HL-60 (cell line): ENCODE data around the gene SLC22A23.

Experiments
- DNase-seq, 2 experiments: peaks; one replicate each; pipeline ENCODE4 v3.0.0-alpha.2; 2010 to 2020; ENCODE audit warnings: low read depth in 1 of 2, low spot score in 1 of 2
- H3K27ac ChIP-seq: fragments of 250-450 bp; sonication (Bioruptor Pico); replicated peaks from 2 replicates; pipeline ENCODE4 v1.5.1; 2020; ENCODE audit warnings: mild to moderate bottlenecking, moderate library complexity
- H3K27me3 ChIP-seq: fragments of 250-450 bp; sonication (Bioruptor Pico); 2 replicates; pipeline ENCODE4 v1.5.1; 2021; ENCODE audit warnings: mild to moderate bottlenecking, moderate library complexity; ENCODE audit not compliant: insufficient read depth, poor library complexity, severe bottlenecking
- H3K4me3 ChIP-seq: replicated peaks from 2 replicates; pipeline ENCODE4 v1.5.1; 2011; ENCODE audit warnings: mild to moderate bottlenecking, control low read depth, low read length; ENCODE audit not compliant: insufficient read depth
- CTCF ChIP-seq: IDR thresholded peaks from one replicate; pipeline ENCODE4 v1.5.1; 2011; ENCODE audit warnings: low read length, control low read depth, inconsistent platforms; ENCODE audit not compliant: insufficient read depth
- GABPA ChIP-seq: IDR thresholded peaks from 2 replicates; pipeline ENCODE4 v1.6.1; 2012; ENCODE audit warnings: low read depth
- POLR2AphosphoS5 ChIP-seq: IDR thresholded peaks from 2 replicates; pipeline ENCODE4 v1.6.1; 2012; ENCODE audit warnings: low read depth
- SPI1 ChIP-seq: IDR thresholded peaks from 2 replicates; pipeline ENCODE4 v1.6.1; 2012; ENCODE audit warnings: low read depth, mild to moderate bottlenecking, borderline replicate concordance
- TF ChIP-seq, protein P1 (sequence below): IDR thresholded peaks from 2 replicates; pipeline ENCODE4 v1.6.1; 2012; ENCODE audit warnings: low read depth; ENCODE audit not compliant: insufficient replicate concordance

The SLC22A23 gene

DNA sequence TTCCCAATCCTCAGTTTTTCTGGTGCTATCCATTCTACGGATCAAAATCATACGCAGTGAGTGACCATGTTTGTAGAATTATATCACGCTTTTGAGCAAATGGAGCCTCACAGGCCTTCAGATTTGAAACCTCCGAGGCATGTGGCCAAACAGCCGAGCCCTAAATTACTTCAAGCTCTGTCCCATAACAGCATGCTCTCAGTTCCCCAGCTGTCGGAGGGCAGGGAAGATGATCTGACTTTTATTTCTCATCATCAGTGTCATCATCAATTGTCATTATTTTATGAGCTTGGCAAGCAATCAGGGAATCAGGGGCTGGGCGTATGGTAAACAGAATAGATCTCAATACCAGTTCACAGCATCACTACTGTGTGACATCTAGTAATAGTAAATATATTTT, 124.9 kb downstream of the SLC22A23 start:
- H3K4me3 ChIP-seq: no peak overlapping the region
- no peak overlapping the region for H3K27ac ChIP-seq
- H3K27me3 ChIP-seq: peaks cover 2% of the 10 kb centered on the region
- no peak for DNase-seq
- TF ChIP-seq CTCF (no peak), GABPA (no peak), POLR2AphosphoS5 (no peak)
- TF ChIP-seq, protein P1, sequence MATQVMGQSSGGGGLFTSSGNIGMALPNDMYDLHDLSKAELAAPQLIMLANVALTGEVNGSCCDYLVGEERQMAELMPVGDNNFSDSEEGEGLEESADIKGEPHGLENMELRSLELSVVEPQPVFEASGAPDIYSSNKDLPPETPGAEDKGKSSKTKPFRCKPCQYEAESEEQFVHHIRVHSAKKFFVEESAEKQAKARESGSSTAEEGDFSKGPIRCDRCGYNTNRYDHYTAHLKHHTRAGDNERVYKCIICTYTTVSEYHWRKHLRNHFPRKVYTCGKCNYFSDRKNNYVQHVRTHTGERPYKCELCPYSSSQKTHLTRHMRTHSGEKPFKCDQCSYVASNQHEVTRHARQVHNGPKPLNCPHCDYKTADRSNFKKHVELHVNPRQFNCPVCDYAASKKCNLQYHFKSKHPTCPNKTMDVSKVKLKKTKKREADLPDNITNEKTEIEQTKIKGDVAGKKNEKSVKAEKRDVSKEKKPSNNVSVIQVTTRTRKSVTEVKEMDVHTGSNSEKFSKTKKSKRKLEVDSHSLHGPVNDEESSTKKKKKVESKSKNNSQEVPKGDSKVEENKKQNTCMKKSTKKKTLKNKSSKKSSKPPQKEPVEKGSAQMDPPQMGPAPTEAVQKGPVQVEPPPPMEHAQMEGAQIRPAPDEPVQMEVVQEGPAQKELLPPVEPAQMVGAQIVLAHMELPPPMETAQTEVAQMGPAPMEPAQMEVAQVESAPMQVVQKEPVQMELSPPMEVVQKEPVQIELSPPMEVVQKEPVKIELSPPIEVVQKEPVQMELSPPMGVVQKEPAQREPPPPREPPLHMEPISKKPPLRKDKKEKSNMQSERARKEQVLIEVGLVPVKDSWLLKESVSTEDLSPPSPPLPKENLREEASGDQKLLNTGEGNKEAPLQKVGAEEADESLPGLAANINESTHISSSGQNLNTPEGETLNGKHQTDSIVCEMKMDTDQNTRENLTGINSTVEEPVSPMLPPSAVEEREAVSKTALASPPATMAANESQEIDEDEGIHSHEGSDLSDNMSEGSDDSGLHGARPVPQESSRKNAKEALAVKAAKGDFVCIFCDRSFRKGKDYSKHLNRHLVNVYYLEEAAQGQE: no peak

- DNase-seq: no peak
- H3K27ac ChIP-seq: no peak overlapping the region
- peaks cover 2% of the 10 kb centered on the region for H3K27me3 ChIP-seq
- H3K4me3 ChIP-seq: no peak overlapping the region
- no peak for TF ChIP-seq SPI1
- TF ChIP-seq, protein P1: no peak
- no peak for TF ChIP-seq GABPA
- no peak for TF ChIP-seq CTCF
- no peak for TF ChIP-seq POLR2AphosphoS5
These were observed 125.4 kb downstream of the SLC22A23 start for GRCh38 chr6:3331494-3331893.

GRCh38 chr6:3330199-3330598, 126.7 kb downstream of the SLC22A23 start:
- TF ChIP-seq CTCF: no peak
- no peak for DNase-seq
- Histone ChIP-seq H3K27me3 (peaks cover 6% of the 10 kb centered on the region), H3K27ac (no peak overlapping the region), H3K4me3 (no peak overlapping the region)

GRCh38 chr6:3329393-3330051, 127.3 kb downstream of the SLC22A23 start:
- Histone ChIP-seq H3K4me3 (no peak overlapping the region), H3K27me3 (peaks cover 11% of the 10 kb centered on the region), H3K27ac (no peak overlapping the region)
- no peak for DNase-seq
- TF ChIP-seq POLR2AphosphoS5: no peak
- TF ChIP-seq CTCF: no peak
- TF ChIP-seq, protein P1: no peak
- no peak for TF ChIP-seq GABPA
- no peak for TF ChIP-seq SPI1
